Adipose tissue (tissue), 3 donors: Measurements from ENCODE around the gene PIK3CG. TPM values are rescaled to one million over a fixed set of nuclear protein-coding genes. Genes with fewer than 3 reads are reported as not detected.
"Not testable (repeated sequence)": the region's sequence is repeated elsewhere in the genome, so short reads cannot be mapped to it uniquely, and the experiment has no call there.

ENCODE experiments used
- H3K27ac ChIP-seq: one replicate; pipeline ENCODE4 v1.5.1; 2013; ENCODE audit warnings: low read depth, low read length
- WGBS, 3 donors: extraction: QIAGEN DNeasy Blood & Tissue Kit; methylation state at CpG; one replicate each; pipeline ENCODE4 v1.1.7; 2013; 5-methylcytosine and 5-hydroxymethylcytosine counted together
- polyA plus RNA-seq, 3 donors: library from polyadenylated mRNA; stranded (reverse); fragments of 200-250 nt; gene quantifications; one replicate each; pipeline ENCODE4 v1.2.3, GENCODE V29; 2013
- donor health status: healthy with polysubstance abuse.
- donor health status: Bipolar disorder and iron deficiency.
- donor health status: healthy.

The PIK3CG gene
- 1 to 10 TPM in 1 of 3 donors, under 1 TPM in 2; 0.16 to 1.2 (median 0.79) TPM for polyA plus RNA-seq

GRCh38 chr7:106865130-106866041 lies at the start of gene PIK3CG:
Gene PIK3CG, plus strand, starts transcription at chr7:106865282. Its CDS starts 2,280 bp downstream, at chr7:106867562.
- 32 to 67% (median 47%) methylated on average over 13 of the region's 13 CpGs for WGBS, 3 donors
- H3K27ac ChIP-seq, result peak within 1 kb of the TSS; percentile 22

GRCh38 chr7:106817098-106817497 lies 48.0 kb upstream of the PIK3CG start:
- no peak overlapping the region for H3K27ac ChIP-seq
- WGBS, 3 donors, result 83% methylated on average over 1 of the region's 1 CpG

GRCh38 chr7:106818736-106819135 lies 46.3 kb upstream of the PIK3CG start:
- no peak overlapping the region for H3K27ac ChIP-seq
- WGBS, 3 donors, result 0 to 93% (median 47%) methylated on average over 1 of the region's 1 CpG

GRCh38 chr7:106819546-106819945 lies 45.5 kb upstream of the PIK3CG start:
- no peak overlapping the region for H3K27ac ChIP-seq

GRCh38 chr7:106820321-106821217 lies 44.5 kb upstream of the PIK3CG start:
- WGBS, 3 donors, result 74 to 80% (median 75%) methylated on average over 4 of the region's 4 CpGs
- H3K27ac ChIP-seq, result no peak overlapping the region

GRCh38 chr7:106823631-106824030 lies 41.5 kb upstream of the PIK3CG start:
- H3K27ac ChIP-seq, result no peak overlapping the region

- no peak overlapping the region for H3K27ac ChIP-seq
- 92 to 94% (median 94%) methylated on average over 4 of the region's 4 CpGs for WGBS, 3 donors
Observed at GRCh38 chr7:106824458-106824857, 40.6 kb upstream of the PIK3CG start.

- H3K27ac ChIP-seq, result no peak overlapping the region
- WGBS, 3 donors, result 75 to 81% (median 81%) methylated on average over 2 of the region's 2 CpGs
Observed at GRCh38 chr7:106827626-106828025, 37.5 kb upstream of the PIK3CG start.

GRCh38 chr7:106829496-106829895 lies 35.6 kb upstream of the PIK3CG start:
- no peak overlapping the region for H3K27ac ChIP-seq
- 84 to 91% (median 87%) methylated on average over 7 of the region's 7 CpGs for WGBS, 3 donors

- H3K27ac ChIP-seq, result not testable (repeated sequence)
- 85 to 91% (median 90%) methylated on average over 9 of the region's 9 CpGs for WGBS, 3 donors
Observed at GRCh38 chr7:106830896-106831295, 34.2 kb upstream of the PIK3CG start.

GRCh38 chr7:106836816-106837215 lies 28.3 kb upstream of the PIK3CG start:
- WGBS, 3 donors, result 78 to 84% (median 80%) methylated on average over 2 of the region's 2 CpGs
- H3K27ac ChIP-seq, result no peak overlapping the region

GRCh38 chr7:106839511-106839910 lies 25.6 kb upstream of the PIK3CG start:
- no peak overlapping the region for H3K27ac ChIP-seq
- 78 to 90% (median 80%) methylated on average over 2 of the region's 2 CpGs for WGBS, 3 donors

GRCh38 chr7:106840342-106840741 lies 24.7 kb upstream of the PIK3CG start:
- 35 to 41% (median 37%) methylated on average over 1 of the region's 1 CpG for WGBS, 3 donors
- no peak overlapping the region for H3K27ac ChIP-seq

- H3K27ac ChIP-seq, result no peak overlapping the region
Observed at GRCh38 chr7:106841896-106842390, 23.1 kb upstream of the PIK3CG start.

GRCh38 chr7:106844279-106844997 lies 20.6 kb upstream of the PIK3CG start:
- WGBS, 3 donors, result 77 to 84% (median 77%) methylated on average over 11 of the region's 11 CpGs
- H3K27ac ChIP-seq, result no peak overlapping the region

GRCh38 chr7:106848049-106848448 lies 17.0 kb upstream of the PIK3CG start:
- no peak overlapping the region for H3K27ac ChIP-seq
- WGBS, 3 donors, result 88 to 96% (median 94%) methylated on average over 1 of the region's 1 CpG

GRCh38 chr7:106848851-106849442 lies 16.1 kb upstream of the PIK3CG start:
- WGBS, 3 donors, result 39 to 91% (median 81%) methylated on average over 1 of the region's 1 CpG
- H3K27ac ChIP-seq, result no peak overlapping the region

GRCh38 chr7:106851632-106852031 lies 13.4 kb upstream of the PIK3CG start:
- H3K27ac ChIP-seq, result not testable (repeated sequence)
- WGBS, 3 donors, result 91 to 95% (median 91%) methylated on average over 7 of the region's 7 CpGs
